GM12878 (cell line): ENCODE results near the gene SAMD7. TPM values are rescaled to one million over a fixed set of nuclear protein-coding genes. Genes with fewer than 3 reads are reported as not detected.

Source experiments
- ATAC-seq: fragments of 200-7000 bp; cut with Tn5 transposase; 3 replicates; pipeline ENCODE4 v1.9.1; 2020; ENCODE audit warnings: mild to moderate bottlenecking, moderate library complexity
- BruUV-seq: library from RNA; stranded (reverse); fragments of 400-500 nt; replicated peaks from 2 replicates; lab custom pipeline; 2021; lab: Mats Ljungman, UMichigan
- CTCF ChIA-PET: fragments of 300-600 bp; sonication (Branson Sonifier 250); formaldehyde crosslinking; extraction: SDS; loops from one replicate; lab custom pipeline; 2021; ENCODE audit warnings: inconsistent platforms; lab: Yijun Ruan, JAX
- POLR2A ChIA-PET: fragments of 350-600 bp; formaldehyde crosslinking; extraction: SDS; loops from one replicate; lab custom pipeline; 2021; ENCODE audit warnings: inconsistent platforms; lab: Charles Lee
- RAD21 ChIA-PET: fragments of 300-600 bp; sonication (Branson Sonifier 250); formaldehyde crosslinking; loops from one replicate; lab custom pipeline; 2023; ENCODE audit warnings: antibody characterized with exemption; ENCODE audit not compliant: unreplicated experiment; lab: Charles Lee
- SMC1A ChIA-PET: fragments of 300-600 bp; sonication (Branson Sonifier 250); formaldehyde crosslinking; loops from one replicate; lab custom pipeline; 2023; ENCODE audit not compliant: unreplicated experiment, uncharacterized antibody; lab: Charles Lee
- DNase-seq: peaks from one replicate; pipeline ENCODE4 v3.0.0-alpha.2; 2011; ENCODE audit warnings: low read depth, low spot score
- FAIRE-seq: peaks from 3 replicates; lab custom pipeline; 2011; peaks lifted over from hg19 to GRCh38; lab: Jason Lieb, UNC
- H2AFZ ChIP-seq: 2 replicates; pipeline ENCODE4 v1.6.0; 2011; ENCODE audit warnings: low read depth, low read length, control low read depth; ENCODE audit not compliant: control insufficient read depth
- H3K27ac ChIP-seq: 2 replicates; pipeline ENCODE4 v1.5.1; 2011; ENCODE audit warnings: control low read depth; ENCODE audit not compliant: control insufficient read depth, insufficient read depth
- H3K27me3 ChIP-seq, 2 experiments: replicated peaks in 1 of 2; 2 replicates each; pipeline versions ENCODE4 v1.6.0 to v1.6.1; 2011; ENCODE audit warnings: low read length in 1 of 2; ENCODE audit not compliant: control insufficient read depth in 2 of 2, insufficient read depth in 2 of 2
- H3K36me3 ChIP-seq, 2 experiments: 2 replicates each; pipeline ENCODE4 v1.5.1; 2011; ENCODE audit warnings: low read length in 1 of 2; ENCODE audit not compliant: control insufficient read depth in 2 of 2, insufficient read depth in 2 of 2
- H3K4me1 ChIP-seq: 2 replicates; pipeline ENCODE4 v1.6.1; 2011; ENCODE audit warnings: mild to moderate bottlenecking, low read length, moderate library complexity, mixed read lengths; ENCODE audit not compliant: control insufficient read depth, insufficient read depth
- H3K4me2 ChIP-seq: 2 replicates; pipeline ENCODE4 v1.6.0; 2011; ENCODE audit warnings: control low read depth; ENCODE audit not compliant: control insufficient read depth, insufficient read depth
- H3K4me3 ChIP-seq: fragments of 200-600 bp; sonication (generic); 2 replicates; pipeline ENCODE4 v1.5.1; 2016
- H3K79me2 ChIP-seq: 2 replicates; pipeline ENCODE4 v1.6.0; 2011; ENCODE audit warnings: low read length; ENCODE audit not compliant: control insufficient read depth, insufficient read depth
- H3K9ac ChIP-seq: 2 replicates; pipeline ENCODE4 v1.8.0; 2011; ENCODE audit warnings: low read length, control low read depth, mixed read lengths; ENCODE audit not compliant: control insufficient read depth, insufficient read depth
- H3K9me3 ChIP-seq: replicated peaks from 3 replicates; pipeline ENCODE4 v1.5.1; 2011; ENCODE audit warnings: mild to moderate bottlenecking, low read length; ENCODE audit not compliant: control insufficient read depth, insufficient read depth
- H4K20me1 ChIP-seq: 2 replicates; pipeline ENCODE4 v1.6.0; 2011; ENCODE audit not compliant: control insufficient read depth, insufficient read depth
- ATF2 ChIP-seq: IDR thresholded peaks from 2 replicates; pipeline ENCODE4 v1.6.1; 2012; ENCODE audit warnings: low read length, inconsistent platforms
- ATF7 ChIP-seq: fragments of 450-650 bp; IDR thresholded peaks from 2 replicates; pipeline ENCODE4 v1.6.1; 2016; ENCODE audit warnings: low read depth, mild to moderate bottlenecking
- CREB1 ChIP-seq: IDR thresholded peaks from 2 replicates; pipeline ENCODE4 v1.6.1; 2012; ENCODE audit warnings: low read depth, mild to moderate bottlenecking, inconsistent platforms
- CREM ChIP-seq: IDR thresholded peaks from 2 replicates; pipeline ENCODE4 v1.6.1; 2014; ENCODE audit warnings: antibody characterized with exemption, low read depth
- CTCF ChIP-seq, 3 experiments: IDR thresholded peaks in 2 of 3; conservative IDR thresholded peaks in 1 of 3; 2 replicates each; pipeline ENCODE4 v1.5.1; 2011; ENCODE audit warnings: low read depth in 3 of 3, low read length in 3 of 3, mild to moderate bottlenecking in 3 of 3, control low read depth in 2 of 3, moderate library complexity in 2 of 3, inconsistent platforms in 1 of 3, mixed read lengths in 1 of 3; ENCODE audit not compliant: control insufficient read depth in 2 of 3, insufficient read depth in 1 of 3; ENCODE audit errors: extremely low read depth in 1 of 3
- EP300 ChIP-seq, 2 experiments: fragments of 150-350 bp in 1 of 2; IDR thresholded peaks; 2 replicates each; pipeline ENCODE4 v1.6.1; 2011 to 2012; ENCODE audit warnings: low read depth in 2 of 2, low read length in 2 of 2, borderline replicate concordance in 1 of 2, improper control_type of control experiment in 1 of 2, inconsistent platforms in 1 of 2; ENCODE audit not compliant: control insufficient read depth in 1 of 2
- FOXM1 ChIP-seq: IDR thresholded peaks from 2 replicates; pipeline ENCODE4 v1.6.1; 2012; ENCODE audit warnings: low read depth, mild to moderate bottlenecking, inconsistent platforms, low read length, moderate library complexity
- IKZF1 ChIP-seq: fragments of 450-650 bp; conservative IDR thresholded peaks from 2 replicates; pipeline ENCODE4 v1.6.1; 2017; ENCODE audit warnings: antibody characterized with exemption, mild to moderate bottlenecking
- MEF2B ChIP-seq: fragments of 450-650 bp; IDR thresholded peaks from 2 replicates; pipeline ENCODE4 v1.6.1; 2018; ENCODE audit warnings: mild to moderate bottlenecking, moderate library complexity; ENCODE audit not compliant: partially characterized antibody, poor library complexity, severe bottlenecking
- NFIC ChIP-seq: IDR thresholded peaks from 2 replicates; pipeline ENCODE4 v1.6.1; 2012; ENCODE audit warnings: low read depth, mild to moderate bottlenecking, inconsistent platforms, low read length, moderate library complexity
- PAX5 ChIP-seq: IDR thresholded peaks from 2 replicates; pipeline ENCODE4 v1.6.1; 2011; ENCODE audit warnings: low read depth, low read length, borderline replicate concordance
- PML ChIP-seq: IDR thresholded peaks from 2 replicates; pipeline ENCODE4 v1.6.1; 2012; ENCODE audit warnings: low read length, inconsistent platforms
- POLR2A ChIP-seq: IDR thresholded peaks from 2 replicates; pipeline ENCODE4 v1.6.1; 2011; ENCODE audit warnings: low read depth, mild to moderate bottlenecking, low read length
- POLR2AphosphoS5 ChIP-seq: IDR thresholded peaks from 2 replicates; pipeline ENCODE4 v1.6.1; 2011; ENCODE audit warnings: mild to moderate bottlenecking, low read length, inconsistent platforms
- RUNX3 ChIP-seq: IDR thresholded peaks from 2 replicates; pipeline ENCODE4 v1.6.1; 2012; ENCODE audit warnings: low read length, inconsistent platforms
- SUZ12 ChIP-seq: fragments of 200-600 bp; sonication (generic); IDR thresholded peaks from one replicate; pipeline ENCODE4 v1.6.1; 2018; ENCODE audit warnings: antibody characterized with exemption, mild to moderate bottlenecking; ENCODE audit not compliant: unreplicated experiment
- ZBED1 ChIP-seq: IDR thresholded peaks from 2 replicates; pipeline ENCODE4 v1.6.1; 2016; ENCODE audit warnings: borderline replicate concordance
- WGBS: methylation state at CpG from one replicate; pipeline ENCODE4 v1.1.6; 2016; ENCODE audit warnings: low lambda C conversion rate; ENCODE audit not compliant: insufficient replicate concordance, insufficient coverage; ENCODE audit errors: missing lambda C conversion rate; 5-methylcytosine and 5-hydroxymethylcytosine counted together
- in situ Hi-C: fragments of 300-500 bp; cut with MboI; formaldehyde crosslinking; loops from 9 replicates; pipeline ENCODE4 v1.14.3; 2018; ENCODE audit warnings: mixed read lengths
- intact Hi-C: fragments of 100-400 bp; cut with micrococcal nuclease; formaldehyde crosslinking; loops from one replicate; pipeline ENCODE4 v1.14.2; 2022; ENCODE audit not compliant: unreplicated experiment
- polyA plus RNA-seq, 11 experiments: library from polyadenylated mRNA; depleted of rRNA in 4 of 11; unstranded in 6 of 11; stranded (reverse) in 5 of 11; fragments of >200 nt; fragmentation: Nextera tagmentation in 4 of 11; fragmentation: Illumina TruSeq in 1 of 11; extraction: Ambion mirVana in 4 of 11; extraction: Trizol in 1 of 11; gene quantifications; 1 replicate in 1 of 11; 2 replicates in 10 of 11; pipeline versions ENCODE4 v1.2.1 to v1.2.3, GENCODE V29; 2011 to 2016; ENCODE audit warnings: inconsistent platforms in 2 of 11, missing spikeins in 2 of 11, low read depth in 1 of 11
- total RNA-seq, 4 experiments: library from RNA; depleted of rRNA in 3 of 4; stranded (reverse); fragments of >200 nt in 3 of 4; fragmentation: Illumina TruSeq in 1 of 4; extraction: Trizol in 1 of 4; gene quantifications; 2 replicates each; pipeline versions ENCODE4 v1.2.1 to v1.2.3, GENCODE V29; 2013 to 2021

Gene SAMD7
- total and polyA plus RNA-seq, 10 of the 15 experiments (the other 5 are each of a cell fraction or from before 2014, with no cell fraction given): 0.03 to 0.11 (median 0.07) TPM; not detected in 3

- H3K9ac ChIP-seq: peak overlapping the region; percentile 74
- H3K9me3 ChIP-seq: peaks cover 2% of the 10 kb centered on the region
- peak overlapping the region; percentile 96 for H3K4me2 ChIP-seq
- ATAC-seq (peak; percentile 92), DNase-seq (peak; percentile 38), FAIRE-seq (peak; percentile 73)
- ChIA-PET SMC1A (interaction anchor here (0.6 to 5.0 kb wide), 16 partner anchors 9 to 460 kb away, joined by 3 to 72 read pairs (median 4); partner anchors contain the start of gene SEC62), RAD21 (interaction anchor here (0.8 to 2.2 kb wide), 12 partner anchors 9 to 220 kb away, joined by 3 to 28 read pairs (median 6); partner anchors contain the start of gene SEC62), POLR2A (interaction anchor here (0.6 to 3.6 kb wide), 4 partner anchors 11 to 22 kb away, joined by 4 to 37 read pairs (median 4); partner anchors contain the start of gene SEC62), CTCF (interaction anchor here (0.8 to 2.4 kb wide), 9 partner anchors 9 to 92 kb away, joined by 3 to 22 read pairs (median 4); partner anchors contain the start of genes LRRC31 and SEC62)
- peak overlapping the region; percentile 95 for H3K27ac ChIP-seq
- intact Hi-C loops: no loop called here
- peak overlapping the region; percentile 58 for H2AFZ ChIP-seq
- H3K36me3 ChIP-seq: no peaks in the 10 kb centered on the region
- no peaks in the 10 kb centered on the region for H3K27me3 ChIP-seq
- H4K20me1 ChIP-seq: no peaks in the 10 kb centered on the region
- under 1% methylated on average over 6 of the region's 6 CpGs for WGBS
- TSS peak; percentile 91 for BruUV-seq
- no peaks in the 10 kb centered on the region for H3K79me2 ChIP-seq
- H3K4me3 ChIP-seq: peak overlapping the region; percentile 37
- in situ Hi-C loops: no loop called here
- peaks cover 28% of the 10 kb centered on the region for H3K4me1 ChIP-seq
- TF ChIP-seq ZBED1 (0 out of 2 replicates have a peak, but pooled peaks have one; percentile 47), CTCF (IDR thresholded peaks at IDR 0.05 in 2 of 3, conservative IDR thresholded peaks at IDR 0.05 in 1 of 3; ENCODE audit: control insufficient read depth in 2 of 3, extremely low read depth in 1 of 3, insufficient read depth in 1 of 3, low read depth in 3 of 3, low read length in 3 of 3) (no peak), SUZ12 (no peak), PML (peak; percentile 49; the same call in 1 of the 2 replicates), CREB1 (peak; percentile 27; the same call in 1 of the 2 replicates), FOXM1 (peak; percentile 63; the same call in 1 of the 2 replicates), MEF2B (peak; percentile 40), POLR2A (0 out of 2 replicates have a peak, but pooled peaks have one; percentile 30), IKZF1 (peak; percentile 68), EP300 (IDR thresholded peaks at IDR 0.05; ENCODE audit: borderline replicate concordance in 1 of 2, control insufficient read depth in 1 of 2, low read depth in 2 of 2, low read length in 2 of 2) (peak; percentile 14 to 49; a peak in 1 of 4 replicates), ATF2 (peak; percentile 77; the same call in 1 of the 2 replicates), RUNX3 (peak; percentile 78), NFIC (peak; percentile 92), POLR2AphosphoS5 (0 out of 2 replicates have a peak, but pooled peaks have one; percentile 36), ATF7 (0 out of 2 replicates have a peak, but pooled peaks have one; percentile 32), PAX5 (peak; percentile 22; the same call in 1 of the 2 replicates), CREM (peak; percentile 51; the same call in 1 of the 2 replicates)
These were observed 42.9 kb downstream of the SAMD7 start for GRCh38 chr3:169954142-169954756.
